HG02623 (cell line): ENCODE results near the gene TGM6.

Source experiments
- ATAC-seq: cut with Tn5 transposase; IDR thresholded peaks from one replicate; pipeline ENCODE4 v1.9.1; 2021; ENCODE audit warnings: moderate library complexity; ENCODE audit not compliant: unreplicated experiment

Gene TGM6

GRCh38 chr20:2363587-2363986, 17.1 kb upstream of the TGM6 start:
- no peak for ATAC-seq

GRCh38 chr20:2364044-2364443, 16.7 kb upstream of the TGM6 start:
- ATAC-seq = no peak

GRCh38 chr20:2365091-2365490, 15.6 kb upstream of the TGM6 start:
- no peak for ATAC-seq

GRCh38 chr20:2365666-2366065, 15.0 kb upstream of the TGM6 start:
- ATAC-seq = no peak

- ATAC-seq = no peak
Measured at GRCh38 chr20:2368621-2369020, 12.1 kb upstream of the TGM6 start.

- no peak for ATAC-seq
Measured at GRCh38 chr20:2373098-2373497, 7.6 kb upstream of the TGM6 start.

GRCh38 chr20:2374346-2375125, 6.2 kb upstream of the TGM6 start:
- ATAC-seq = no peak

DNA sequence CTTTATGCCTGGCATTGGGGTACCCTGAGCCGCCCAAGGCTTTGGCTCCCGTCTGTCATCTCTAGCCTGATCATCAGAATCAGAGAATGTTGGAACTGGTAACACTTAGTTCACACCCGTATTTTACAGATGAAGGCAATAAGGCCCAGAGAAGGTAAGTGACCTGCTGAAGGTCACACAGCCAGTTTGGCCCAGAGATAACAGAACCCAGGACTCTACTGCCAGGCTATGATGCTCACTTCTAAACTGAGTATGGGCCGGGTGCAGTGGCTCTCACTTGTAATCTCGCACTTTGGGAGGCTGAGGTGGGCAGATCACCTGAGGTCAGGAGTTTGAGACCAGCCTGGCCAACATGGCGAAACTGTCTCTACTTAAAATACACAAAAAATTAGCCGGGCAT, 1.8 kb upstream of the TGM6 start:
- ATAC-seq = no peak

DNA sequence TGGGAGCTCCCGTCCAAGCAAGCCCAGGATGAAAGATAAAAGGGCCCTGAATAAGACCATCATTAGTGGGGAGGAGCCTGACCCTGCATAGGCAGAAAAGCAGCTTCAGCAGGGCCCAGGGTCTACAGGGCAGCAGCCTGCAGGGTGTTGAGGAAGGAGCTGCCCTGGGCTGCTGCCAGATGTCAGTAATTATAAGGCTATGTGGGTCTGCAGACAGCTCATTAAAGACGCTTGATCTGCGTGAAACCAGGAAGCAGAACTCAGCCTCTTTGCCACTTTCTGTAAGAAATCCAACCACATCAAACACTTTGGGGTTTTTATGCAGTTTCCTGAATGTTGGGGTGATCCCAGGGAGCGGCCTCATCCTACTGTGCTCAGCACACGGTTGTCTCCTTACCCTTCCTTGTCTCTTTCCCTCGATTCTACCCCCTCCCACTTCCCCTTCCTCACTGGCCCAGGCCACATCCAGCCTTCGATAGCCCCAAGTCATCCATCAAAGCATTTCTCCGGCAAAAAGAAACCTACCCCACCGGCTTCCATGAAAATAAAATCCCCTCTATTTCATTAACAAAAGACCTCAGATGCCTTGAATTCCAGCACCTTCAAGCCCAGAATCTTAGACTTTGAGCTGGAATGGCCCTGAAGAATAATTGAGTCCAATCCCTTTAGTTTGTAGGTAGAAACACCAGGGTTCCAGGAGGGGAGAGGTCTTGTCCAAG, 1.0 kb upstream of the TGM6 start:
- ATAC-seq = no peak

DNA sequence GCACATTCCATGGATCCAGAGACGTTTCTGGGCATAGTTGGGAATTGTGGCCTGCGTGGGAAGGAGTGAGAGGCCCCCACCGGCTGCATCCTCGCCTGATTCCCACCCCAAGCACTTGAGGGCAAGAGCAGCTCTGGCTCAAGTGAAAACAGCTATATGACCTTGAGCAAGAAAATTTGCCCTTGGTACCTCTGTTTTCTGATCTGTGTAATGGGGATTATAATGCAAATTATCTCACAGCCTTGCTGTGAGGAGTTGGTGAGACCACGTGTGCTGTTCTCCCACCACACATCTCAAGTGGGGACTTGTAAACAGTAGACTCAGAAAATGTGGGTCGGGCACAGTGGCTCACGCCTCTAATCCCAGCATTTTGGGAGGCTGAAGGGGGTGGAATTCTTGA, 602 bp downstream of the TGM6 start:
- no peak for ATAC-seq

- no peak for ATAC-seq
Measured at GRCh38 chr20:2382833-2383232, 2.1 kb downstream of the TGM6 start.

- ATAC-seq = no peak
Measured at GRCh38 chr20:2385026-2385425, 4.3 kb downstream of the TGM6 start.

- ATAC-seq = no peak
Measured at GRCh38 chr20:2385496-2385895, 4.8 kb downstream of the TGM6 start.

GRCh38 chr20:2386516-2387179, 5.9 kb downstream of the TGM6 start:
- ATAC-seq = no peak

DNA sequence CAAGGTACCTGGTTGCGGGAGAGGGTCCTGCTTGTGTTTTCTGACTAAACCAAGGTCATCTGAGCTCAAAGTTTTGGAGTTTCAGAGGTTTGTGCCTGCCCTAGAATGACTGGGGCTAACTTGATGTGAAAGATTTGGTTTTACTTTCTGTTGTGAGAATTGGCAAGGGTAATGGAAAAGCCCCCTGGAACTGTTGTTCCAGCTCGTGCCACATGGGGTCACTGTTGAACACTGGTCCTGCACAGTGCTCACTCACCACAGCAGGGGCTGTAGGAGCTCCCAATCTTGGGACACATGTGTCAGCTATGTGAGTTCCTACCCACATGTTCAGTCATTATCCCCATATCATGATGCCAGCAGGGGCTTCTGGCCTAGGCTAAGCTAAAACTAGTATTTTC, 6.5 kb downstream of the TGM6 start:
- ATAC-seq = no peak

DNA sequence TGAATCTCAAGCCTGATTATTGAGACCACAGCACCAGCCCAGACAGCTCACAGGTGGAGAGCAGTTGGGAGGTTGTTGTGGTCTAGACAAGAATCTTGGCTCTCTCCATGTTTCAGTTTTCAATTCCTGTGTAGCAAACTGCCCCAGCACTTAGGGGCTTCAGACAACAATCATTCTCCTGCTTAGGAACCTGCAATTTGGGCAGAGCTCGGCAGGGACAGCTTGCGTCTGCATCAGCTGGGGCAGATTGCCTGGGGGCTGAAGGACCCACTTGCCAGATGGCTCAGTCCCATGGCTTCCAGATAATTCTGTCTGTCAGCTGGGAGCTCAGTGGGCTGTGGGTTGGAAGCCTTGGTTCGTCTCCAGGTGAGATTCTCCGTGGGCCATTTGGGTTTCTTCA, 6.9 kb downstream of the TGM6 start:
- no peak for ATAC-seq

DNA sequence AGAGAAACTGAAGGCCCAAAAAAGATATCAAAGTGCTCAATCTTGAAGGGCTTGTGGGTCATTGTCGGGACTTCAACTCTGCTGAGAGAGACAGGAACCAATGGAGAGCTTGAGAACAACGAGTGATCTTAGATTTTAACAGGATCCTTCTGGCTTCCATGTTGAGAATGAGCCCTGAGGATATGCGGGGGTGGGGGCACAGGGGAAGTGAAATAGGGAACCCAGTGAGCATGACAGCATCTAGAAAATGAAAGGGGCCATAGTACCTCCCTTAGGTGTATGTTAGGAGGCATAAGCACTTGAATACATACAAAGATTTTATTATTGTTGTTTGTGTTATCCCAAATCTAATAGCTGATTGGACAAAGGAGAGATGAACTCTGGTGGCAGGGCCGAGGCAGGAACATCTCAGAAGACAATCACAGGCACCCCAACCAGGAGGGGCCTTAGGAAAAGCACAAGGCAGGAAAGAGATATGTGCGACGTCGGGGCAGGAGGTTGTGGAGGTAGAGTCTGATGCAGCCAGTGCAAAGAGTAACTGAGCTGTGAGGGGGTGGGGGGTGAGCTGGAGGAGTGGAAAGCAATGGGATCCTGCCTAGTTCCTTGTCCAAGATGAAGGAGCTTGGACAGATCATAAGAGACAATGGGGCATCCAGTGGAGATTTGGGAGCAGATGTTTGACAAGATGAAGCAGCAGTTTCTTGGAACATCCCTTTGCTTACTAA, 10.4 kb downstream of the TGM6 start:
- ATAC-seq = no peak

DNA sequence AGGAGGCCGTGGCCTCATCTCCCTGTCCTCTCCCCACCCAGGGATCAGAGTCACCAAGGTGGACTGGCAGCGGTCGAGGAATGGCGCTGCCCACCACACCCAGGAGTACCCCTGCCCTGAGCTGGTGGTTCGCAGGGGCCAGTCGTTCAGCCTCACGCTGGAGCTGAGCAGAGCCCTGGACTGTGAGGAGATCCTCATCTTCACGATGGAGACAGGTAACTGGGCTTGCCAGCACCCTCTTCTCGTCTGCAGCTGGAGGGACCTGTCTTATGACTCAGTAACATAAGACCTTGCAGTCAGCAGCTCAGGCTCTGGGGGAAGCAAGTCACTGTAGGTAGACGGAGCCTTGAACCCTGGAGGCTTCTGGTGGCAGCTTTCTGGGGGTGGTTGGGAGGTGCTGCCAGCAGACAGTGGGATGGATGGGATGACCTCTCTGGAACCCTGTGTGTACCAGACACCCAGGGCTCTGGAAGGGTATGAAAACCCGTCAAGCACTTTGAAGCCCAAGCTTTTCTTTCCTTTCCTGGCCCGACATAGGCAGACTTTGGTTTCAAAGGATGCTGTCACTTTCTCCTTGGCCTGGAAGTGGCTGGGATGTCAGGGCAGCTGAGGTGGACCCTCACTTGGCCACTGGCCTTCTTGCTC, 13.8 kb downstream of the TGM6 start:
- ATAC-seq = no peak

- no peak for ATAC-seq
Measured at GRCh38 chr20:2395136-2395535, 14.4 kb downstream of the TGM6 start.

- no peak for ATAC-seq
Measured at GRCh38 chr20:2396241-2396814, 15.6 kb downstream of the TGM6 start.

GRCh38 chr20:2397091-2397490, 16.4 kb downstream of the TGM6 start:
- no peak for ATAC-seq
